ENCODE data around the gene SMARCAD1.
A peak's percentile ranks its signal among the peaks of the same experiment; 100 is the strongest.
"Not testable (repeated sequence)": the region's sequence is repeated elsewhere in the genome, so short reads cannot be mapped to it uniquely, and the experiment has no call there.

Gene SMARCAD1

GRCh38 chr4:94298725-94299252, 91.1 kb downstream of the SMARCAD1 start:
- TF ChIP-seq CTCF (IDR thresholded peaks at IDR 0.05; ENCODE audit: low read depth, low read length): no peak
- in situ Hi-C loops (cut with HindIII; ENCODE audit: low sequenced_read_pairs): no loop called here
- no peak overlapping the region for H3K4me3 ChIP-seq (ENCODE audit: low read depth, low read length)
- DNase-seq (ENCODE audit: low read depth, low spot score): no peak

GRCh38 chr4:94302191-94302590, 94.5 kb downstream of the SMARCAD1 start:
- H3K4me3 ChIP-seq (ENCODE audit: low read depth, low read length): no peak overlapping the region
- in situ Hi-C loops (cut with HindIII; ENCODE audit: low sequenced_read_pairs): no loop called here
- no peak for TF ChIP-seq CTCF (IDR thresholded peaks at IDR 0.05; ENCODE audit: low read depth, low read length)
- DNase-seq (ENCODE audit: low read depth, low spot score): no peak

GRCh38 chr4:94304365-94304971, 96.8 kb downstream of the SMARCAD1 start:
- H3K4me3 ChIP-seq (ENCODE audit: low read depth, low read length): no peak overlapping the region
- in situ Hi-C loops (cut with HindIII; ENCODE audit: low sequenced_read_pairs): no loop called here
- DNase-seq (ENCODE audit: low read depth, low spot score): peak; percentile 47
- TF ChIP-seq CTCF (IDR thresholded peaks at IDR 0.05; ENCODE audit: low read depth, low read length): peak; percentile 68

- in situ Hi-C loops (cut with HindIII; ENCODE audit: low sequenced_read_pairs): no loop called here
- DNase-seq (ENCODE audit: low read depth, low spot score): no peak
- TF ChIP-seq CTCF (IDR thresholded peaks at IDR 0.05; ENCODE audit: low read depth, low read length): no peak
- H3K4me3 ChIP-seq (ENCODE audit: low read depth, low read length): no peak overlapping the region
Measured at GRCh38 chr4:94305466-94306225, 98.0 kb downstream of the SMARCAD1 start.

GRCh38 chr4:94306713-94307112, 99.0 kb downstream of the SMARCAD1 start:
- TF ChIP-seq CTCF (IDR thresholded peaks at IDR 0.05; ENCODE audit: low read depth, low read length): no peak
- DNase-seq (ENCODE audit: low read depth, low spot score): no peak
- in situ Hi-C loops (cut with HindIII; ENCODE audit: low sequenced_read_pairs): no loop called here
- no peak overlapping the region for H3K4me3 ChIP-seq (ENCODE audit: low read depth, low read length)

- no peak overlapping the region for H3K4me3 ChIP-seq (ENCODE audit: low read depth, low read length)
- no peak for TF ChIP-seq CTCF (IDR thresholded peaks at IDR 0.05; ENCODE audit: low read depth, low read length)
- in situ Hi-C loops (cut with HindIII; ENCODE audit: low sequenced_read_pairs): no loop called here
- no peak for DNase-seq (ENCODE audit: low read depth, low spot score)
Measured at GRCh38 chr4:94307231-94307871, 99.7 kb downstream of the SMARCAD1 start.

- DNase-seq (ENCODE audit: low read depth, low spot score); H3K4me3 ChIP-seq (ENCODE audit: low read depth, low read length); in situ Hi-C loops (cut with HindIII; ENCODE audit: low sequenced_read_pairs): not testable (repeated sequence)
Measured at GRCh38 chr4:94319927-94320326, 112.3 kb downstream of the SMARCAD1 start.
